Body of pancreas (tissue), 4 donors: ENCODE measurements around the gene NOP56. TPM values are rescaled to one million over a fixed set of nuclear protein-coding genes. Genes with fewer than 3 reads are reported as not detected.

ENCODE experiments used
- ATAC-seq: fragments of 150-250 bp; one replicate; pipeline ENCODE4 v1.9.1; 2016
- DNase-seq, 4 donors: peaks; one replicate each; pipeline ENCODE4 v3.0.0-alpha.2; 2019
- H3K27ac ChIP-seq, 4 donors: fragments of 200-600 bp; sonication (generic); 1 replicate in 3 of 4; 2 replicates in 1 of 4; pipeline versions ENCODE4 v1.5.1 to v1.6.1; 2016 to 2019; ENCODE audit warnings: mild to moderate bottlenecking in 1 of 4, mixed read lengths in 1 of 4, moderate library complexity in 1 of 4
- H3K27me3 ChIP-seq, 2 donors: fragments of 200-600 bp; sonication (generic); one replicate each; pipeline ENCODE4 v1.6.0; 2016; ENCODE audit warnings: mild to moderate bottlenecking in 1 of 2
- H3K36me3 ChIP-seq, 2 donors: fragments of 200-600 bp; sonication (generic); replicated peaks in 1 of 2; 2 replicates each; pipeline ENCODE4 v1.5.1; 2016; ENCODE audit warnings: low read depth in 2 of 2; ENCODE audit not compliant: insufficient read depth in 1 of 2
- H3K4me1 ChIP-seq: fragments of 200-600 bp; sonication (generic); one replicate; pipeline ENCODE4 v1.6.0; 2016
- H3K4me3 ChIP-seq, 2 donors: fragments of 200-600 bp; sonication (generic); 1 replicate in 1 of 2; 2 replicates in 1 of 2; pipeline ENCODE4 v1.5.1; 2016 to 2019
- H3K9me3 ChIP-seq, 3 donors: fragments of 200-600 bp; sonication (generic); 1 replicate in 2 of 3; 2 replicates in 1 of 3; pipeline ENCODE4 v1.5.1; 2016
- POLR2A ChIP-seq, 3 donors: fragments of 450-650 bp; IDR thresholded peaks; one replicate each; pipeline ENCODE4 v1.6.1; 2016; ENCODE audit warnings: antibody characterized with exemption in 3 of 3, mild to moderate bottlenecking in 2 of 3
- WGBS, 2 donors: methylation state at CpG; one replicate each; pipeline ENCODE4 v1.1.5; 2017; 5-methylcytosine and 5-hydroxymethylcytosine counted together
- intact Hi-C: fragments of 100-400 bp; cut with DNase I; formaldehyde crosslinking; loops from one replicate; pipeline ENCODE4 v1.15.1; 2023
- total RNA-seq, 2 donors: library from RNA; depleted of rRNA; stranded (reverse); fragments of >200 nt; gene quantifications; one replicate each; pipeline ENCODE4 v1.1.0, GENCODE V29; 2016
- TF ChIP-seq, protein P1 (sequence below), 7 experiments: fragments of 450-650 bp in 4 of 7; fragments of 200-600 bp in 3 of 7; sonication (generic) in 3 of 7; IDR thresholded peaks; one replicate each; pipeline ENCODE4 v1.5.1; 2016 to 2019; ENCODE audit warnings: antibody characterized with exemption in 7 of 7

NOP56 gene
- total RNA-seq, 2 donors from 2014 or later: 57.1 to 165 TPM

DNA sequence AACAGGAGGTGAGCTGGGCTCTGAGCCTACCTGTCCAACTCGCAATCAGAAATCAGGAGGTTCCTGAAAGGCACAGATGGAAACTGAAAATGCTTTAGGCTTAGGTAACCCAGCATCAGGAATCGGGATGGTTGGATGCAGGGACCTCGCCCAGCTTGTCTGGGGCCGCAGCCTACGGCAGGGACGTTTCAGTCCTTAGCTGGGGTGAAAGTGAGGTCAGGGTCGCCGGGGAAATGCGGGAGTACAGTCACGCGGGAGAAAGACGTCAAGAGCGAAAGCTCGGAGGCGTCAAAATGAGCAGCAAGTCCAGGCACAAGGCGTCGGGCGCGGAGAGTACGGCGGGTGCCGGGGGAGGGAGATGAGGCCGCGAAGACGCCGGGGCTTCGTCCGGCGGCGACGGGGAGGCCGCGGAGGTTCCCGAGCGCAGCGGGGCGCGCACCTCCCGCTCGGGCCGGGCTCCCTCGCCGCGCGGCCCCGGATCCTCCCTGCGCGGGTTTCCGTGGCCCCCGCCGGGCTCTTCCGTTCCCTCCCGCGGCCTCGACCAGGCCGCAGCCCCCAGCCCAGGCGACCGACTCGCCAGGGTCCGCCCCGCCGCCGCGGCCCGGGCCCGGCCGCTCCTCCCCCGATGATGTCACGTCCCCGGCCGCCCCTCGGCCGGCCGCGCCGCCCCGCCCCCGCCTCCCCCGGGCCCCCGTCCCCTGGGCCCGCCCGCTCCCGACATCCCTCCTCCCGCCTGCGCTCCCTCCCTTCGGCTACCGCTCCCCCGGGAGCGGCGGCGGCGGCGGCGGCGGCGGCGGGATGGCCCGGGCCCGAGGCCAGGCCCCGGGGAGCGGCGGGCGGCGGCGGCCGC is 39.8 kb downstream of the NOP56 start, which contains the start of gene EBF4:
EBF4 (plus strand) TSS at position 745 of the 850 bp plus-strand sequence. CDS start 866 bp downstream, outside the sequence.
- intact Hi-C loops: no loop called here
- H3K9me3 ChIP-seq: no peaks in the 10 kb centered on the region
- no peaks in the 10 kb centered on the region for H3K36me3 ChIP-seq
- peaks cover 0 to 6% of the 10 kb centered on the region in 2 donors for H3K27me3 ChIP-seq
- peaks cover 14% of the 10 kb centered on the region for H3K4me1 ChIP-seq
- 3 to 8% methylated on average over 34 to 48 of the region's 106 CpGs for WGBS, 2 donors
- TF ChIP-seq, protein P1, sequence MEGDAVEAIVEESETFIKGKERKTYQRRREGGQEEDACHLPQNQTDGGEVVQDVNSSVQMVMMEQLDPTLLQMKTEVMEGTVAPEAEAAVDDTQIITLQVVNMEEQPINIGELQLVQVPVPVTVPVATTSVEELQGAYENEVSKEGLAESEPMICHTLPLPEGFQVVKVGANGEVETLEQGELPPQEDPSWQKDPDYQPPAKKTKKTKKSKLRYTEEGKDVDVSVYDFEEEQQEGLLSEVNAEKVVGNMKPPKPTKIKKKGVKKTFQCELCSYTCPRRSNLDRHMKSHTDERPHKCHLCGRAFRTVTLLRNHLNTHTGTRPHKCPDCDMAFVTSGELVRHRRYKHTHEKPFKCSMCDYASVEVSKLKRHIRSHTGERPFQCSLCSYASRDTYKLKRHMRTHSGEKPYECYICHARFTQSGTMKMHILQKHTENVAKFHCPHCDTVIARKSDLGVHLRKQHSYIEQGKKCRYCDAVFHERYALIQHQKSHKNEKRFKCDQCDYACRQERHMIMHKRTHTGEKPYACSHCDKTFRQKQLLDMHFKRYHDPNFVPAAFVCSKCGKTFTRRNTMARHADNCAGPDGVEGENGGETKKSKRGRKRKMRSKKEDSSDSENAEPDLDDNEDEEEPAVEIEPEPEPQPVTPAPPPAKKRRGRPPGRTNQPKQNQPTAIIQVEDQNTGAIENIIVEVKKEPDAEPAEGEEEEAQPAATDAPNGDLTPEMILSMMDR (IDR thresholded peaks at IDR 0.05): no peak
- TF ChIP-seq POLR2A (IDR thresholded peaks at IDR 0.05): peak; percentile 18 to 46 (median 19)
- H3K27ac ChIP-seq: peak within 1 kb of the TSS; percentile 59 to 77 (median 66)
- DNase-seq (peak; percentile 44 to 67 (median 52)), ATAC-seq (peak; percentile 76)
- peak within 1 kb of the TSS in 1 of 2 donors; percentile 22 for H3K4me3 ChIP-seq

DNA sequence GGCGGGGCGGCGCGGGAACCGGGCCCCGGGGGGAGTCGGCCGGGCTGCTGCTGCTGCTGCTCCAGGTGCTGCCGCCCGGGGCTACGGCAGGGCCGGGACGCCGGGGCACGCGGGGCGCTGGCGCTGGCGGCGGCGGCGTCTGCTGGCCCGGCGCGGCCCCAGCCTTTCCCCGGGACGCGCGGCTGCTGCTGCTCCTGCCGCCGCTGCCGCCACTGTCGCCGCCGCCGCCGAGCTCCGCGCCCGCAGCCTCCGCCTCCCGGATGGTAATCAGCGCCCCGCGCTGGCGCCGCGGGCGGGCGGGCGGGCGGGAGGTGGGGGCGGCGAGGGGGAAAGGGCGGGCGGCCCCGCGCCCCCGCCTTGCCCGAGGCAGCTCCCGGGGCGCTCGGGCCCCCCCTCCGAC is 40.5 kb downstream of the NOP56 start:
- TF ChIP-seq, protein P1 (IDR thresholded peaks at IDR 0.05): no peak
- no peak for TF ChIP-seq POLR2A (IDR thresholded peaks at IDR 0.05)
- no peaks in the 10 kb centered on the region for H3K36me3 ChIP-seq
- H3K4me3 ChIP-seq: no peak overlapping the region
- peaks cover 14% of the 10 kb centered on the region for H3K4me1 ChIP-seq
- H3K27me3 ChIP-seq: peaks cover 0 to 6% of the 10 kb centered on the region in 2 donors
- ATAC-seq (peak; percentile 31), DNase-seq (peak in 1 of 4 donors; percentile 20)
- whole genome bisulfite sequencing, 2 donors: 1% methylated on average over 26 of the region's 64 CpGs; no CpG with 5 or more reads in 1 of the 2 donors
- H3K27ac ChIP-seq: no peak overlapping the region
- intact Hi-C loops: no loop called here
- no peaks in the 10 kb centered on the region for H3K9me3 ChIP-seq

DNA sequence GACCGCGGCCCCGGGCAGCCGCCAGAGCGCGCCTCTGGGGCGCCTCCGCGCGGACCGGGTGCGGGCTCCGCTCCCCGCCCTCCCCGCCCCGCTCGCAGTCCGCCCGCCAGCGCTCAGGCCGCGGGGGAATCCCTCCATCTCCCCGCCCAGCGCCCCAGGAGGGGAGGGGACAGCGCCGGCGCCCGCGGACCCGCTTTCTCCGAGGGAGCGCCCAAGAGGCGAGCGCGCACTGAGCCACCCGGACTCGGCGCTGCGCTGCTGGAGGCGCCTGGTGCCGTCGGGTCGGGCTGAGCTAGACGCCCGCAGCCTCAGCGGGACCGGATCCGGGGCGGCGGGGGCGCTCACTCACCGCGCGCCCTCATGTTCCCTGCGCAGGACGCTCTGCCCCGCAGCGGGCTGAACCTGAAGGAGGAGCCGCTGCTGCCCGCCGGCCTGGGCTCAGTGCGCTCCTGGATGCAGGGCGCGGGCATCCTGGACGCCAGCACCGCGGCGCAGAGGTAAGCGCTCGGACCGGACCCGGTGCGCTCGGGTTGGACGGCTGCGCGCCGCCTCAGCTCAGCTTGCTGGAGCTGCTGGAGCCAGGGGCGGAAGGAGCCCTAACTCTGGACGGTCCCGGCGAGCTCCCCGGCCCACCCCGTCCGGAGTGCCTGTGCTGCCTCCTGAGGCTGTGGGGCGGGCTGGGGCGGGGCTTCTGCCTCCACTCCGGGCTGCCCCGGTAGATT is 41.0 kb downstream of the NOP56 start:
- H3K36me3 ChIP-seq: no peaks in the 10 kb centered on the region

DNA sequence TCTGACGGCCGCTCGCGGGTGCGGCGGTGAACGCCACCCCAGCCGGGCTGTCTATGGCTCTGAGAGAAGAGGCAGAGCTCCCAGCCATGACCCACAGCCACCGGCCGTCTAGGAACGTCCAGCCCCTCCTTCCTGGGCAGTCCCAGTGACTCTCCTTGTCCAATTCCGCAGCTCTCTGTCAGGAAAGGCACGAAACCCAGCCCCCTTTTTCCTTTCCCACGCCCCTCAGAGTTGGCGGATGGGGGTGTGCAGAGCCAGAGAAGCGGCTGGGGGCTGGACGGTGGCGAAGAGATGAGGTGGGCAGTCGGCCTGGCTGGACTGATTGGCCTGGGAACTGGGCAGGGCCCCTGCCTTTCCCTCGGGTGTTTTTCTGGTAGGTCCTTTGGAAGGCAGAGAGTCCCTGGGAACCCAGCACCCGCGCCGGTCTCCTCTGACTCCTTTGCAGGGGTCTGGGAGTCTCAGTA is 41.6 kb downstream of the NOP56 start:
- Histone ChIP-seq H3K27ac (no peak overlapping the region), H3K36me3 (no peaks in the 10 kb centered on the region), H3K27me3 (peaks cover 0 to 6% of the 10 kb centered on the region in 2 donors), H3K4me3 (no peak overlapping the region), H3K9me3 (no peaks in the 10 kb centered on the region), H3K4me1 (peaks cover 14% of the 10 kb centered on the region)
- DNase-seq (no peak), ATAC-seq (no peak)
- 34 to 48% methylated on average over 13 to 22 of the region's 23 CpGs for WGBS, 2 donors
- TF ChIP-seq, protein P1 (IDR thresholded peaks at IDR 0.05): no peak
- TF ChIP-seq POLR2A (IDR thresholded peaks at IDR 0.05): no peak
- intact Hi-C loops: no loop called here

More for the DNA sequence above, 41.0 kb downstream of the NOP56 start:
- H3K27ac ChIP-seq: peak overlapping the region in 2 of 4 donors; percentile 17 to 18
- H3K4me1 ChIP-seq: peaks cover 14% of the 10 kb centered on the region
- DNase-seq: peak; percentile 16 to 46 (median 34)
- H3K27me3 ChIP-seq: peaks cover 0 to 6% of the 10 kb centered on the region in 2 donors
- intact Hi-C loops: no loop called here
- H3K4me3 ChIP-seq: peak overlapping the region in 1 of 2 donors; percentile 12
- no peaks in the 10 kb centered on the region for H3K9me3 ChIP-seq
- ATAC-seq: peak; percentile 20
- TF ChIP-seq POLR2A (IDR thresholded peaks at IDR 0.05): no peak
- TF ChIP-seq, protein P1 (IDR thresholded peaks at IDR 0.05): no peak
- 2 to 8% methylated on average over 14 to 38 of the region's 89 CpGs for WGBS, 2 donors
